HUES6 (cell line): Measurements from ENCODE around the gene APCDD1.
"Not testable (repeated sequence)": the region's sequence is repeated elsewhere in the genome, so short reads cannot be mapped to it uniquely, and the experiment has no call there.

ENCODE experiments used
- H3K27ac ChIP-seq: 2 replicates; pipeline ENCODE4 v1.7.0; 2013; ENCODE audit warnings: low read depth, mild to moderate bottlenecking, low read length, inconsistent platforms
- H3K27me3 ChIP-seq: 2 replicates; pipeline ENCODE4 v1.6.1; 2013; ENCODE audit warnings: low read length; ENCODE audit not compliant: control insufficient read depth, insufficient read depth
- H3K36me3 ChIP-seq: 2 replicates; pipeline ENCODE4 v1.6.1; 2013; ENCODE audit warnings: low read length; ENCODE audit not compliant: control insufficient read depth, insufficient read depth
- H3K4me1 ChIP-seq: 2 replicates; pipeline ENCODE4 v1.6.1; 2013; ENCODE audit warnings: low read length; ENCODE audit not compliant: control insufficient read depth, insufficient read depth
- H3K4me3 ChIP-seq: 2 replicates; pipeline ENCODE4 v1.5.1; 2013; ENCODE audit warnings: low read depth, low read length
- H3K9ac ChIP-seq: one replicate; pipeline ENCODE4 v1.6.1; 2013; ENCODE audit warnings: mild to moderate bottlenecking, low read length
- H3K9me3 ChIP-seq: 2 replicates; pipeline ENCODE4 v1.6.1; 2013; ENCODE audit warnings: low read depth, low read length; ENCODE audit not compliant: control insufficient read depth, insufficient read depth

APCDD1 gene

GRCh38 chr18:10528439-10528838 is 74.0 kb downstream of the APCDD1 start:
- Histone ChIP-seq H3K4me1 (peaks cover 3% of the 10 kb centered on the region; the same call in 1 of the 2 replicates), H3K4me3 (no peak overlapping the region), H3K9ac (no peak overlapping the region), H3K27ac (no peak overlapping the region), H3K9me3 (no peaks in the 10 kb centered on the region), H3K36me3 (no peaks in the 10 kb centered on the region), H3K27me3 (no peaks in the 10 kb centered on the region)

- Histone ChIP-seq H3K27ac (no peak overlapping the region), H3K27me3 (no peaks in the 10 kb centered on the region), H3K4me1 (no peaks in the 10 kb centered on the region; the same call in 1 of the 2 replicates), H3K9ac (no peak overlapping the region), H3K9me3 (no peaks in the 10 kb centered on the region), H3K4me3 (no peak overlapping the region), H3K36me3 (peaks cover 7% of the 10 kb centered on the region)
Measured at GRCh38 chr18:10530002-10530401, 75.6 kb downstream of the APCDD1 start.

- Histone ChIP-seq H3K27me3 (no peaks in the 10 kb centered on the region), H3K9me3 (no peaks in the 10 kb centered on the region), H3K4me3 (no peak overlapping the region), H3K9ac (no peak overlapping the region), H3K4me1 (no peaks in the 10 kb centered on the region; the same call in 1 of the 2 replicates), H3K27ac (no peak overlapping the region), H3K36me3 (peaks cover 7% of the 10 kb centered on the region)
Measured at GRCh38 chr18:10530852-10531251, 76.4 kb downstream of the APCDD1 start.

GRCh38 chr18:10533111-10533510 is 78.7 kb downstream of the APCDD1 start:
- no peak overlapping the region for H3K4me3 ChIP-seq
- H3K9me3 ChIP-seq = no peaks in the 10 kb centered on the region
- no peak overlapping the region for H3K9ac ChIP-seq
- H3K27me3 ChIP-seq = no peaks in the 10 kb centered on the region
- H3K36me3 ChIP-seq = peaks cover 7% of the 10 kb centered on the region
- H3K4me1 ChIP-seq = no peaks in the 10 kb centered on the region; the same call in 1 of the 2 replicates
- no peak overlapping the region for H3K27ac ChIP-seq

- Histone ChIP-seq H3K9ac (no peak overlapping the region), H3K4me1 (no peaks in the 10 kb centered on the region), H3K9me3 (no peaks in the 10 kb centered on the region), H3K4me3 (no peak overlapping the region), H3K36me3 (peaks cover 35% of the 10 kb centered on the region), H3K27ac (no peak overlapping the region), H3K27me3 (no peaks in the 10 kb centered on the region)
Measured at GRCh38 chr18:10536280-10536679, 81.8 kb downstream of the APCDD1 start.

GRCh38 chr18:10537765-10538164 is 83.3 kb downstream of the APCDD1 start:
- Histone ChIP-seq H3K27me3 (no peaks in the 10 kb centered on the region), H3K9me3 (no peaks in the 10 kb centered on the region), H3K4me1 (no peaks in the 10 kb centered on the region), H3K4me3 (no peak overlapping the region), H3K9ac (no peak overlapping the region), H3K27ac (no peak overlapping the region), H3K36me3 (peaks cover 50% of the 10 kb centered on the region)

GRCh38 chr18:10539124-10539523 is 84.7 kb downstream of the APCDD1 start:
- not testable (repeated sequence) for H3K27ac ChIP-seq, H3K9ac ChIP-seq, H3K27me3 ChIP-seq, H3K4me3 ChIP-seq, H3K4me1 ChIP-seq, H3K9me3 ChIP-seq
- peaks cover 53% of the 10 kb centered on the region for H3K36me3 ChIP-seq
